ENCODE results near the gene ZNF740. TPM values are rescaled to one million over a fixed set of nuclear protein-coding genes. Genes with fewer than 3 reads are reported as not detected.

Gene ZNF740
- total and polyA plus RNA-seq, 2 of the 8 experiments (the other 6 are each of a cell fraction or from before 2014, with no cell fraction given) = 8.2 to 40.0 TPM

GRCh38 chr12:53229454-53229853, 48.9 kb downstream of the ZNF740 start:
- H2BK5ac ChIP-seq (ENCODE audit: low read depth, low read length) = no peak overlapping the region
- H3K4ac ChIP-seq (replicated peaks; ENCODE audit: insufficient read length, low read depth, low read length) = no peak overlapping the region
- peak overlapping the region in 1 of 2 experiments; percentile 92; a peak in 3 of 4 replicates for H3K4me2 ChIP-seq (ENCODE audit: insufficient read depth in 1 of 2, low read depth in 2 of 2, low read length in 2 of 2)
- FAIRE-seq (no peak), DNase-seq (ENCODE audit: low read depth in 1 of 2, low spot score in 2 of 2) (no peak)
- H3K9me3 ChIP-seq (ENCODE audit: insufficient read depth in 2 of 2, low read depth in 1 of 2, low read length in 1 of 2) = no peaks in the 10 kb centered on the region
- H3K14ac ChIP-seq (ENCODE audit: insufficient read length) = no peak overlapping the region
- H3K4me3 ChIP-seq (ENCODE audit: extremely low read depth in 1 of 4, insufficient read depth in 2 of 4, low read depth in 3 of 4, low read length in 4 of 4) = no peak overlapping the region; a peak in 1 of 8 replicates
- no peak overlapping the region for H2AFZ ChIP-seq (ENCODE audit: low read length)
- H3K79me2 ChIP-seq (ENCODE audit: control insufficient read depth in 1 of 2, insufficient read depth in 2 of 2, low read length in 2 of 2) = peaks cover 0 to 13% of the 10 kb centered on the region in 2 experiments; a peak in 1 of 4 replicates
- no peak overlapping the region for H2AK5ac ChIP-seq (ENCODE audit: low read depth, low read length)
- 96% methylated on average over 2 of the region's 2 CpGs; no CpG with 5 or more reads in 1 of the 2 experiments for WGBS, 2 experiments (ENCODE audit: extremely low coverage in 1 of 2, insufficient coverage in 1 of 2, insufficient read length in 1 of 2, insufficient replicate concordance in 2 of 2, low coverage in 1 of 2, low lambda C conversion rate in 2 of 2, missing lambda C conversion rate in 1 of 2)
- H2BK15ac ChIP-seq (ENCODE audit: low read length) = no peak overlapping the region
- CTCF ChIA-PET (ENCODE audit: partially characterized antibody) = interaction anchor here (0.8 to 23.5 kb wide), 7 partner anchors 12 to 69 kb away, joined by 3 to 535 read pairs (median 7); partner anchors contain the start of genes ESPL1 and ITGB7
- no peak overlapping the region for H3K27ac ChIP-seq (ENCODE audit: low read depth, low read length)
- peak overlapping the region; percentile 21; the same call in 1 of the 2 replicates for H2BK12ac ChIP-seq (ENCODE audit: low read depth, low read length)
- POLR2A ChIA-PET (ENCODE audit: partially characterized antibody) = interaction anchor here (1.2 to 12.4 kb wide), 3 partner anchors 10 to 272 kb away, joined by 4 to 151 read pairs (median 4); partner anchors contain the start of gene TARBP2
- TF ChIP-seq BCL11A (IDR thresholded peaks at IDR 0.05; ENCODE audit: low read depth in 2 of 2, low read length in 2 of 2) = no peak
- TF ChIP-seq TEAD4 (IDR thresholded peaks at IDR 0.05; ENCODE audit: low read depth, low read length) = 0 out of 2 replicates have a peak, but pooled peaks have one; percentile 17
- H3K18ac ChIP-seq (ENCODE audit: extremely low read depth, low read length) = no peak overlapping the region
- no peak overlapping the region for H4K91ac ChIP-seq (replicated peaks; ENCODE audit: insufficient read length, low read length)
- peaks cover 16% of the 10 kb centered on the region for H3K23me2 ChIP-seq (ENCODE audit: low read depth, low read length)
- H2BK120ac ChIP-seq (replicated peaks; ENCODE audit: low read depth, low read length) = no peak overlapping the region
- no peaks in the 10 kb centered on the region; a peak in 1 of 8 replicates for H3K36me3 ChIP-seq (ENCODE audit: control insufficient read depth in 2 of 4, insufficient read depth in 4 of 4, low read length in 3 of 4)
- H4K5ac ChIP-seq (ENCODE audit: insufficient read length, low read depth, low read length) = no peak overlapping the region
- H3K27me3 ChIP-seq (replicated peaks in 1 of 4; ENCODE audit: control insufficient read depth in 3 of 4, extremely low read depth in 1 of 4, insufficient read depth in 3 of 4, low read length in 3 of 4) = no peaks in the 10 kb centered on the region
- no peaks in the 10 kb centered on the region for H3K79me1 ChIP-seq (ENCODE audit: low read depth, low read length)
- 0 out of 2 replicates have a peak overlapping the region, but pooled peaks have one; percentile 56 for H2BK20ac ChIP-seq (ENCODE audit: low read length)
- no peak overlapping the region for H3K23ac ChIP-seq (ENCODE audit: insufficient read length)
- H4K20me1 ChIP-seq (replicated peaks in 1 of 2; ENCODE audit: control insufficient read depth in 1 of 2, insufficient read depth in 2 of 2, low read length in 2 of 2) = no peaks in the 10 kb centered on the region
- no peak overlapping the region for H3K9ac ChIP-seq (replicated peaks in 1 of 4; ENCODE audit: extremely low read depth in 1 of 4, low read depth in 3 of 4, low read length in 3 of 4)
- H3K4me1 ChIP-seq (replicated peaks in 1 of 4; ENCODE audit: control insufficient read depth in 3 of 4, insufficient read depth in 4 of 4, low read length in 3 of 4) = peaks cover 32 to 61% (median 43%) of the 10 kb centered on the region in 4 experiments
- H4K8ac ChIP-seq (ENCODE audit: extremely low read depth, insufficient read depth, low read length) = no peak overlapping the region
- H3K56ac ChIP-seq (replicated peaks; ENCODE audit: insufficient read length, low read depth, low read length) = no peak overlapping the region
